Neural progenitor cell (in vitro differentiated cells): ENCODE data around the gene KIAA1217. TPM values are rescaled to one million over a fixed set of nuclear protein-coding genes. Genes with fewer than 3 reads are reported as not detected.

Experiments
- DNase-seq: peaks from one replicate; pipeline ENCODE4 v3.0.0-alpha.2; 2016; ENCODE audit warnings: low spot score
- H2AFZ ChIP-seq: fragments of 200-600 bp; sonication (generic); replicated peaks from 2 replicates; pipeline ENCODE4 v1.6.1; 2016; ENCODE audit warnings: antibody characterized with exemption
- H3F3A ChIP-seq: fragments of 200-600 bp; sonication (generic); 2 replicates; pipeline ENCODE4 v1.6.1; 2016; ENCODE audit warnings: antibody characterized with exemption, low read depth
- H3K27ac ChIP-seq: fragments of 200-600 bp; sonication (generic); 2 replicates; pipeline ENCODE4 v1.5.1; 2016; ENCODE audit warnings: mild to moderate bottlenecking
- H3K27me3 ChIP-seq: fragments of 200-600 bp; sonication (generic); 2 replicates; pipeline ENCODE4 v1.6.1; 2016; ENCODE audit warnings: mild to moderate bottlenecking, moderate library complexity
- H3K36me3 ChIP-seq: fragments of 200-600 bp; sonication (generic); 2 replicates; pipeline ENCODE4 v1.5.1; 2016
- H3K4me1 ChIP-seq: fragments of 200-600 bp; sonication (generic); 2 replicates; pipeline ENCODE4 v1.6.1; 2016; ENCODE audit warnings: mixed run types
- H3K4me2 ChIP-seq: fragments of 200-600 bp; sonication (generic); 2 replicates; pipeline ENCODE4 v1.6.1; 2016
- H3K4me3 ChIP-seq: fragments of 200-600 bp; sonication (generic); 2 replicates; pipeline ENCODE4 v1.5.1; 2016
- H3K79me2 ChIP-seq: fragments of 200-600 bp; sonication (generic); 2 replicates; pipeline ENCODE4 v1.6.1; 2016; ENCODE audit warnings: low read depth
- H3K9ac ChIP-seq: fragments of 200-600 bp; sonication (generic); 2 replicates; pipeline ENCODE4 v1.6.1; 2016
- H3K9me3 ChIP-seq: fragments of 200-600 bp; sonication (generic); 2 replicates; pipeline ENCODE4 v1.5.1; 2016; ENCODE audit warnings: low read depth
- H4K20me1 ChIP-seq: fragments of 200-600 bp; sonication (generic); 2 replicates; pipeline ENCODE4 v1.6.1; 2016; ENCODE audit warnings: low read depth
- H3K27ac Mint-ChIP-seq: 3 replicates; pipeline ENCODE4 v1.8.0; 2021; ENCODE audit warnings: mixed read lengths
- H3K27me3 Mint-ChIP-seq: 2 replicates; pipeline ENCODE4 v1.8.0; 2022; ENCODE audit warnings: low read depth, mild to moderate bottlenecking, inconsistent platforms, moderate library complexity, mixed read lengths; ENCODE audit not compliant: insufficient read depth
- H3K36me3 Mint-ChIP-seq: 3 replicates; pipeline ENCODE4 v1.8.0; 2021; ENCODE audit warnings: mixed read lengths
- H3K4me1 Mint-ChIP-seq: 3 replicates; pipeline ENCODE4 v1.8.0; 2021; ENCODE audit warnings: mixed read lengths
- H3K4me3 Mint-ChIP-seq: 3 replicates; pipeline ENCODE4 v1.8.0; 2021; ENCODE audit warnings: mild to moderate bottlenecking, moderate library complexity, mixed read lengths
- H3K9me3 Mint-ChIP-seq: 3 replicates; pipeline ENCODE4 v1.8.0; 2020; ENCODE audit warnings: mixed read lengths
- CTCF ChIP-seq: fragments of 200-600 bp; sonication (generic); IDR thresholded peaks from 2 replicates; pipeline ENCODE4 v1.5.1; 2017; ENCODE audit warnings: antibody characterized with exemption, mild to moderate bottlenecking
- EZH2 ChIP-seq: fragments of 200-600 bp; sonication (generic); IDR thresholded peaks from 2 replicates; pipeline ENCODE4 v1.6.1; 2017; ENCODE audit warnings: antibody characterized with exemption, mild to moderate bottlenecking, moderate library complexity
- EZH2phosphoT487 ChIP-seq: fragments of 200-600 bp; sonication (generic); IDR thresholded peaks from 2 replicates; pipeline ENCODE4 v1.6.1; 2017; ENCODE audit warnings: antibody characterized with exemption
- total RNA-seq: library from RNA; depleted of rRNA; stranded (reverse); fragments of >200 nt; gene quantifications from 2 replicates; pipeline ENCODE4 v1.2.3, GENCODE V29; 2015; ENCODE audit warnings: low replicate concordance

Gene KIAA1217
- total RNA-seq, 1 donor from 2014 or later: 13.1 TPM

- no peaks in the 10 kb centered on the region for H3K9me3 ChIP-seq
- no peaks in the 10 kb centered on the region for H3K4me1 ChIP-seq
- Mint-ChIP-seq H3K36me3 (no peaks in the 10 kb centered on the region), H3K27me3 (peaks cover 4% of the 10 kb centered on the region), H3K4me1 (peaks cover 8% of the 10 kb centered on the region), H3K27ac (peak overlapping the region; percentile 24), H3K9me3 (no peaks in the 10 kb centered on the region), H3K4me3 (no peak overlapping the region)
- TF ChIP-seq CTCF (peak; percentile 85), EZH2phosphoT487 (no peak), EZH2 (no peak)
- H3K4me2 ChIP-seq: no peak overlapping the region
- no peak overlapping the region for H3K4me3 ChIP-seq
- peak; percentile 81 for DNase-seq
- H4K20me1 ChIP-seq: no peaks in the 10 kb centered on the region
- no peaks in the 10 kb centered on the region for H3K79me2 ChIP-seq
- H3K27ac ChIP-seq: no peak overlapping the region
- H2AFZ ChIP-seq: no peak overlapping the region
- H3K27me3 ChIP-seq: no peaks in the 10 kb centered on the region
- no peak overlapping the region for H3K9ac ChIP-seq
- no peaks in the 10 kb centered on the region for H3K36me3 ChIP-seq
- no peaks in the 10 kb centered on the region for H3F3A ChIP-seq
Measured at GRCh38 chr10:24556750-24557742, 348.1 kb downstream of the KIAA1217 start.

GRCh38 chr10:24561453-24561852, 352.5 kb downstream of the KIAA1217 start:
- no peaks in the 10 kb centered on the region for H3K4me1 ChIP-seq
- TF ChIP-seq CTCF (no peak), EZH2 (no peak), EZH2phosphoT487 (no peak)
- H3K27ac Mint-ChIP-seq: no peak overlapping the region
- no peak overlapping the region for H3K4me3 ChIP-seq
- H3K36me3 ChIP-seq: no peaks in the 10 kb centered on the region
- no peaks in the 10 kb centered on the region for H4K20me1 ChIP-seq
- no peaks in the 10 kb centered on the region for H3K27me3 ChIP-seq
- H3K9me3 ChIP-seq: no peaks in the 10 kb centered on the region
- no peak overlapping the region for H3K4me2 ChIP-seq
- no peaks in the 10 kb centered on the region for H3K36me3 Mint-ChIP-seq
- no peak overlapping the region for H3K9ac ChIP-seq
- DNase-seq: no peak
- no peaks in the 10 kb centered on the region for H3K27me3 Mint-ChIP-seq
- no peak overlapping the region for H3K27ac ChIP-seq
- no peaks in the 10 kb centered on the region for H3K79me2 ChIP-seq
- H2AFZ ChIP-seq: no peak overlapping the region
- H3F3A ChIP-seq: no peaks in the 10 kb centered on the region
- no peak overlapping the region for H3K4me3 Mint-ChIP-seq
- H3K4me1 Mint-ChIP-seq: peaks cover 8% of the 10 kb centered on the region
- H3K9me3 Mint-ChIP-seq: no peaks in the 10 kb centered on the region

- Mint-ChIP-seq H3K27me3 (no peaks in the 10 kb centered on the region), H3K9me3 (no peaks in the 10 kb centered on the region), H3K4me3 (no peak overlapping the region), H3K4me1 (peaks cover 6% of the 10 kb centered on the region), H3K27ac (no peak overlapping the region), H3K36me3 (no peaks in the 10 kb centered on the region)
- Histone ChIP-seq H3K4me1 (no peaks in the 10 kb centered on the region), H3K4me2 (no peak overlapping the region), H2AFZ (no peak overlapping the region), H3K9me3 (no peaks in the 10 kb centered on the region), H3F3A (no peaks in the 10 kb centered on the region), H3K27me3 (no peaks in the 10 kb centered on the region), H3K4me3 (no peak overlapping the region), H3K36me3 (no peaks in the 10 kb centered on the region), H4K20me1 (no peaks in the 10 kb centered on the region), H3K27ac (no peak overlapping the region), H3K9ac (no peak overlapping the region), H3K79me2 (no peaks in the 10 kb centered on the region)
- TF ChIP-seq EZH2phosphoT487 (no peak), EZH2 (no peak), CTCF (no peak)
- DNase-seq: no peak
Measured at GRCh38 chr10:24568042-24568441, 359.1 kb downstream of the KIAA1217 start.
